Left renal cortex interstitium (tissue), 4 donors: ENCODE results near the gene MITF. TPM values are rescaled to one million over a fixed set of nuclear protein-coding genes. Genes with fewer than 3 reads are reported as not detected.
A peak's percentile ranks its signal among the peaks of the same experiment; 100 is the strongest.
"Not testable (repeated sequence)": the region's sequence is repeated elsewhere in the genome, so short reads cannot be mapped to it uniquely, and the experiment has no call there.

Source experiments
- DNase-seq, 4 donors: peaks; one replicate each; pipeline ENCODE4 v3.0.0-alpha.2; 2013; ENCODE audit warnings: low read depth in 4 of 4, low spot score in 2 of 4, missing footprints in 1 of 4
- polyA plus RNA-seq, 4 donors: library from polyadenylated mRNA; unstranded; fragments of 120-200 nt; gene quantifications; one replicate each; pipeline ENCODE4 v1.2.1, GENCODE V29; 2013; ENCODE audit not compliant: insufficient read length in 4 of 4

The MITF gene
- polyA plus RNA-seq, 4 donors = 37.6 to 42.5 (median 39.8) TPM

- no peak for DNase-seq
Measured at GRCh38 chr3:69785769-69786320, 46.6 kb downstream of the MITF start.

GRCh38 chr3:69786854-69787253, 47.6 kb downstream of the MITF start:
- no peak for DNase-seq

- no peak for DNase-seq
Measured at GRCh38 chr3:69787436-69788168, 48.3 kb downstream of the MITF start.

GRCh38 chr3:69791106-69791505, 51.8 kb downstream of the MITF start:
- no peak for DNase-seq

GRCh38 chr3:69791919-69792399, 52.7 kb downstream of the MITF start:
- peak in 1 of 4 donors; percentile 14 for DNase-seq

GRCh38 chr3:69796126-69796525, 56.9 kb downstream of the MITF start:
- not testable (repeated sequence) for DNase-seq

GRCh38 chr3:69803681-69804270, 64.5 kb downstream of the MITF start:
- DNase-seq = no peak

GRCh38 chr3:69805491-69805890, 66.2 kb downstream of the MITF start:
- no peak for DNase-seq

GRCh38 chr3:69806735-69807438, 67.6 kb downstream of the MITF start:
- no peak for DNase-seq

- DNase-seq = no peak
Measured at GRCh38 chr3:69807674-69808073, 68.4 kb downstream of the MITF start.

GRCh38 chr3:69809076-69809835, 70.0 kb downstream of the MITF start:
- no peak for DNase-seq

- DNase-seq = no peak
Measured at GRCh38 chr3:69811452-69812401, 72.5 kb downstream of the MITF start.

GRCh38 chr3:69815970-69816369, 76.7 kb downstream of the MITF start:
- DNase-seq = no peak

GRCh38 chr3:69817988-69818387, 78.7 kb downstream of the MITF start:
- no peak for DNase-seq

GRCh38 chr3:69819282-69819681, 80.0 kb downstream of the MITF start:
- DNase-seq = no peak

- DNase-seq = no peak
Measured at GRCh38 chr3:69821133-69821532, 81.9 kb downstream of the MITF start.

GRCh38 chr3:69823743-69824142, 84.5 kb downstream of the MITF start:
- DNase-seq = no peak

- no peak for DNase-seq
Measured at GRCh38 chr3:69825446-69825845, 86.2 kb downstream of the MITF start.

GRCh38 chr3:69827127-69827526, 87.9 kb downstream of the MITF start:
- DNase-seq = no peak
